Immature natural killer cell (primary cell): ENCODE data around the gene CARD19. TPM values are rescaled to one million over a fixed set of nuclear protein-coding genes. Genes with fewer than 3 reads are reported as not detected.
"Not testable (repeated sequence)": the region's sequence is repeated elsewhere in the genome, so short reads cannot be mapped to it uniquely, and the experiment has no call there.

Experiments
- DNase-seq, 3 donors: peaks; one replicate each; pipeline ENCODE4 v3.0.0; 2022; ENCODE audit warnings: mixed read lengths in 1 of 3
- H3K27ac Mint-ChIP-seq, 6 donors: one replicate each; pipeline ENCODE4 v1.8.0; 2020; ENCODE audit warnings: mixed read lengths in 6 of 6, mild to moderate bottlenecking in 5 of 6, inconsistent platforms in 4 of 6, moderate library complexity in 3 of 6
- H3K27me3 Mint-ChIP-seq, 3 donors: one replicate each; pipeline ENCODE4 v1.8.0; 2020 to 2021; ENCODE audit warnings: low read depth in 3 of 3, mild to moderate bottlenecking in 3 of 3, mixed read lengths in 3 of 3, moderate library complexity in 3 of 3, inconsistent platforms in 1 of 3
- H3K36me3 Mint-ChIP-seq, 3 donors: one replicate each; pipeline ENCODE4 v1.8.0; 2020; ENCODE audit warnings: mixed read lengths in 3 of 3, inconsistent platforms in 2 of 3, mild to moderate bottlenecking in 2 of 3
- H3K4me1 Mint-ChIP-seq, 2 donors: one replicate each; pipeline ENCODE4 v1.8.0; 2020; ENCODE audit warnings: inconsistent platforms in 2 of 2, mild to moderate bottlenecking in 2 of 2, mixed read lengths in 2 of 2, moderate library complexity in 1 of 2
- H3K4me3 Mint-ChIP-seq, 5 donors: one replicate each; pipeline ENCODE4 v1.8.0; 2020; ENCODE audit warnings: mild to moderate bottlenecking in 5 of 5, mixed read lengths in 5 of 5, inconsistent platforms in 3 of 5, moderate library complexity in 3 of 5
- H3K9me3 Mint-ChIP-seq, 6 donors: one replicate each; pipeline ENCODE4 v1.8.0; 2020; ENCODE audit warnings: mild to moderate bottlenecking in 6 of 6, mixed read lengths in 6 of 6, inconsistent platforms in 4 of 6, moderate library complexity in 3 of 6
- polyA plus RNA-seq, 3 donors: library from polyadenylated mRNA; unstranded; fragments of 300-500 nt; fragmentation: Illumina TruSeq; gene quantifications; one replicate each; pipeline ENCODE4 v1.2.3, GENCODE V29; 2021

CARD19 gene
- polyA plus RNA-seq, 3 donors from 2014 or later, result 55.1 to 105 (median 78.8) TPM

DNA sequence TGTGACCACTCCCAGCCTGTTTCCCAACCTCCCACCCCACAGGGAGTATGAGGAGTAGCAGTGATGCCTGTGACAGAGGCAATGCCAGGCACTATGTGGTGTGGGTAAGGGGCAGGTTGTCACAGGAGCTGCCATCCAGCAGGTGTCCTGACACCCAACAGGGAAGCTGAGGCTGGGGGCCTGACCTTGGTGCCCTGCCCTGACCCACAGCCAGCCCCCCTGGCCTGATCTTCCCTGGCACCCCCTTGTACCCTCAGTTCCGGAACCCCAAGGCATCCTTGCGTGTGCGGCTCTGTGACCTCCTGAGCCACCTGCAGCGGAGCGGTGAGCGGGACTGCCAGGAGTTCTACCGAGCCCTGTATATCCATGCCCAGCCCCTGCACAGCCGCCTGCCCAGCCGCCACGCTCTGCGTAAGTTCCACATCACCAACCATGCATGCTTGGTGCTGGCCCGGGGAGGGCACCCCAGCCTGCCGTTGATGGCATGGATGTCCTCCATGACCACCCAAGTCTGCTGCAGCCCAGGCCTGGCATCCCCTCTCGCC lies 14.4 kb downstream of the CARD19 start:
- Mint-ChIP-seq H3K36me3 (peaks cover 9 to 15% (median 10%) of the 10 kb centered on the region in 3 donors), H3K4me3 (no peak overlapping the region), H3K4me1 (peaks cover 18 to 30% of the 10 kb centered on the region in 2 donors), H3K27ac (no peak overlapping the region), H3K27me3 (peaks cover 0 to 7% (median 2%) of the 10 kb centered on the region in 3 donors), H3K9me3 (peaks cover 0 to 3% (median 0%) of the 10 kb centered on the region in 6 donors)
- DNase-seq, result no peak

- H3K9me3 Mint-ChIP-seq, result no peaks in the 10 kb centered on the region
- DNase-seq, result no peak
- H3K27ac Mint-ChIP-seq, result no peak overlapping the region
- H3K36me3 Mint-ChIP-seq, result peaks cover 9 to 15% (median 10%) of the 10 kb centered on the region in 3 donors
- H3K4me1 Mint-ChIP-seq, result peaks cover 18 to 24% of the 10 kb centered on the region in 2 donors
- H3K4me3 Mint-ChIP-seq, result no peak overlapping the region
- peaks cover 0 to 7% (median 2%) of the 10 kb centered on the region in 3 donors for H3K27me3 Mint-ChIP-seq
Measured at GRCh38 chr9:93111001-93111370, 15.0 kb downstream of the CARD19 start.

- Mint-ChIP-seq H3K9me3 (no peaks in the 10 kb centered on the region), H3K4me3 (no peak overlapping the region), H3K27me3 (peaks cover 0 to 7% (median 2%) of the 10 kb centered on the region in 3 donors), H3K36me3 (peaks cover 9 to 15% (median 10%) of the 10 kb centered on the region in 3 donors), H3K27ac (no peak overlapping the region), H3K4me1 (peaks cover 20 to 23% of the 10 kb centered on the region in 2 donors)
- DNase-seq, result no peak
Measured at GRCh38 chr9:93111371-93112115, 15.5 kb downstream of the CARD19 start.

DNA sequence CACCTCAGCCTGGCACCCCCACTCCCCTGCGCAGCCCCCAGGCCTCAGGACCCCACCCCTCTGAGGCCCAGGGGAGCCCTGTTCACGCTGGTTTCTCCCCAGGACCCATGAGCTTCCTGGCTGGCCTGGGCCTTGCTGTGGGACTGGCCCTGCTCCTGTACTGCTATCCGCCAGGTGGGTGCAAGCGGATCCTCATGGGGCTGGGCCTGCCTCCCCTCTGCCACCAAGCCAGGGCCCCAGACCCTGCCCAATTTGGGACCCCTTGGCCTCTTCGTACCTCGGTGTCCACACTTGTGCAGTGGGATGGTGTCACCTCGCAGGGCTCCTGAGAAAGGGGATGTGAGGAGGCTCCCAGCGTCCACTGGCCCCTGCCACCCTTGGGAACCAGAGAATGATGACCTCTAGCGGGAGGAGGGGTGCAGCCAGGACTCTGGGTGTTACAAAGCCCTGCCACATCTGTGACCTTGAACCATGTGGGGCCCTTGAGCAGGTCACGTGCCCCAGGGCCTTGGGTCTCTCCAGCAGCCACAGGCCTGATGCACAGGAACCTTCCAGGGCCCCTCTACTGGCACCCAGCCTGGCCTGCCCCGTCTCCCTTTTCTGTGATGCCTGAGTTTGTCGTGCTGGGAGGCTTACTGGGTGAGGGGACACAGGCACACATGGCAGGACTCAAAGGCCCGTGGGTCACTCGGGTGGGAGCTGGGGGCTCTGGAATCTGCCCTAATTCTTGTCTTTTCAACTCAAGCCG lies 16.3 kb downstream of the CARD19 start:
- Mint-ChIP-seq H3K27ac (peak overlapping the region in 1 of 6 donors; percentile 40), H3K9me3 (no peaks in the 10 kb centered on the region), H3K36me3 (peaks cover 7 to 15% (median 9%) of the 10 kb centered on the region in 3 donors), H3K4me1 (peaks cover 20 to 22% of the 10 kb centered on the region in 2 donors), H3K4me3 (no peak overlapping the region), H3K27me3 (peaks cover 0 to 5% (median 2%) of the 10 kb centered on the region in 3 donors)
- no peak for DNase-seq

- Mint-ChIP-seq H3K4me1 (peaks cover 16 to 19% of the 10 kb centered on the region in 2 donors), H3K9me3 (no peaks in the 10 kb centered on the region), H3K36me3 (peaks cover 7 to 10% (median 9%) of the 10 kb centered on the region in 3 donors), H3K27ac (no peak overlapping the region), H3K27me3 (peaks cover 0 to 5% (median 2%) of the 10 kb centered on the region in 3 donors), H3K4me3 (no peak overlapping the region)
- DNase-seq, result no peak
Measured at GRCh38 chr9:93112864-93113389, 16.9 kb downstream of the CARD19 start.

DNA sequence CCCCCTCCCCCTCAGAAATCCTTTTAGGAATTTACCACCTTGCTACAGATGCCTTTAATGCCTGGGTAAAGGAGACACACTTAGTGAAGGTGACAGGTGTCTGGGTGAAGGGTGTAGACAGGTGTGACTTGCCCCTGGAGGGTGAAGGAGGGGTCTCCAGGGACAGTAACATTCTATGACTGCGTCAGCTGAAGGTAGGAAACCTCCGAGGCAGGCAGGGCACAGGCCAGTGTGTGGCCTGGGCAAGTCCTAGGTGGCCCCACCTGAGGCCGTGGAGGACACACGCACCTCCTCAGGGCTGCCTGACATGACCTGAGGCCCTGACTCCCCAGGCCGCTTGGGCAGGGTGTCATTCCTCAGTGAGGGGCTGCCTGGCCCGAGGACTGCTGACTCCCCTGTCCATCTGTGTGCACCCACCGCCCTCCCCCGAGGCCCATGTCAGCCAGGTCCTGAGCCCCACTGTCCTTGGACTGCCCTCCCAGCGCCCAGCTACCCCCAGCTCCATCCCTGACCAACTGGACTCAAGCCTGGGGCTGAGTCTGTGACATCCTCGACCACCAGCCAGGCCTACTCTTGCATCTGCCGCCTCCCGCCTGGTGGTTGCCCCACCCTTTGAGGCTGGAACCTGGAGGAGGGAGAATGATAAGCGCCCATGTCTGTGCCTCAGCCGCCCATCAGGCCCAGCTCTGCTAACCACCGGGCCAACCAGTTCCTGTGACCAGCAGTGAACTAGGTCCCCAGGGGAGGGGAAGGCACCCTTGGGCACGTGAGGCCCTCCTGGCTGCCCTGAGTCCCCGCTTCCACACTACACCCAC lies 18.4 kb downstream of the CARD19 start:
- Mint-ChIP-seq H3K4me3 (peak overlapping the region in 3 of 5 donors; percentile 18 to 48 (median 30)), H3K36me3 (peaks cover 4 to 8% (median 6%) of the 10 kb centered on the region in 3 donors), H3K4me1 (peaks cover 22 to 28% of the 10 kb centered on the region in 2 donors), H3K9me3 (no peaks in the 10 kb centered on the region), H3K27ac (peak overlapping the region; percentile 30 to 66 (median 48)), H3K27me3 (peaks cover 0 to 5% (median 4%) of the 10 kb centered on the region in 3 donors)
- DNase-seq, result no peak

DNA sequence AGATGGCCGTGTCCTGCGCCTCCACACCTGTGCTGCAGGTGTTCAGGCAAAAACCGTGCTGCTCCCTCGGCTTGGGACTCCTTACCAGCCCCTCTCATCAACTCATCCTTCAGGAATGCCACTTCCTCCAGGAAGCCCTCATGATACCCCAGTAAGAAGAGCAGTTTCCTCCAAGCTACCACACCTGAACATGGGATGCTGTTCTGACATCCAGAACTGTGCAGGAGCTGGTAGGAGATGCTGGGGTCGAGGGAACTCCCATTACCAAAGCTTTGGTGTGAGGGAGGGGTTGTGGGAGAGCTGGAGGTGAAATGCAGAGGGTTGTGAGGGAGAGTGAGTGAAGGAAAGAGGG lies 18.9 kb downstream of the CARD19 start:
- peaks cover 0 to 6% (median 2%) of the 10 kb centered on the region in 3 donors for H3K27me3 Mint-ChIP-seq
- H3K4me3 Mint-ChIP-seq, result peak overlapping the region in 2 of 5 donors; percentile 30 to 48
- peak overlapping the region; percentile 30 to 66 (median 48) for H3K27ac Mint-ChIP-seq
- H3K9me3 Mint-ChIP-seq, result no peaks in the 10 kb centered on the region
- no peak for DNase-seq
- peaks cover 4 to 8% (median 6%) of the 10 kb centered on the region in 3 donors for H3K36me3 Mint-ChIP-seq
- peaks cover 26 to 33% of the 10 kb centered on the region in 2 donors for H3K4me1 Mint-ChIP-seq

DNA sequence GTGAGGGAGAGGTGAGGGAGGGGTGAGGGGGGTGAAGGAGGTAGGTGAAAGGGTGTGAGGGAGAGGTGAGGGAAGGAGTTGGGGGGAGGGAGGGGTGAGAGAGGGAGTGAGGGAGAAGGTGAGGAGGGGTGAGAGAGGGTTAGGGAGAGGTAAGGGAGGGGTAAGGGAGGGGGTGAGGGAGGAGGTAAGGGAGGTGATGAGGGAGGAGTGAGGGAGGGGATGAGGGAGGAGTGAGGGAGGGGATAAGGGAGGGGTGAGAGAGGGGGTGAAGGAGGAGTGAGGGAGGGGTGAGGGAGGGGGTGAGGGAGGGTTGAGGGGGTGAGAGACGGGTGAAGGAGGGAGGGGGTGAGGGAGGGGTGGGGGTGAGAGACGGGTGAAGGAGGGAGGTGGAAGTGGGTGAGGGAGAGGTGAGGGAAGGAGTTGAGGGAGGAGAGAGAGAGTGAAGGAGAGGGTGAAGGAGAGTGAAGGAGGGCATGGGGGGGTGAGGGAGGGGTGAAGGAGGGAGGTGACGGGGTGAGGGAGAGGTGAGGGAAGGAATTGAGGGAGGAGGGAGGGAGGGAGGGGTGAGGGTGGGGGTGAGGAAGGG lies 19.6 kb downstream of the CARD19 start:
- Mint-ChIP-seq H3K9me3 (no peaks in the 10 kb centered on the region), H3K36me3 (peaks cover 4 to 8% (median 6%) of the 10 kb centered on the region in 3 donors), H3K27me3 (peaks cover 0 to 7% (median 2%) of the 10 kb centered on the region in 3 donors), H3K27ac (no peak overlapping the region), H3K4me1 (peaks cover 33 to 39% of the 10 kb centered on the region in 2 donors), H3K4me3 (no peak overlapping the region)
- no peak for DNase-seq

DNA sequence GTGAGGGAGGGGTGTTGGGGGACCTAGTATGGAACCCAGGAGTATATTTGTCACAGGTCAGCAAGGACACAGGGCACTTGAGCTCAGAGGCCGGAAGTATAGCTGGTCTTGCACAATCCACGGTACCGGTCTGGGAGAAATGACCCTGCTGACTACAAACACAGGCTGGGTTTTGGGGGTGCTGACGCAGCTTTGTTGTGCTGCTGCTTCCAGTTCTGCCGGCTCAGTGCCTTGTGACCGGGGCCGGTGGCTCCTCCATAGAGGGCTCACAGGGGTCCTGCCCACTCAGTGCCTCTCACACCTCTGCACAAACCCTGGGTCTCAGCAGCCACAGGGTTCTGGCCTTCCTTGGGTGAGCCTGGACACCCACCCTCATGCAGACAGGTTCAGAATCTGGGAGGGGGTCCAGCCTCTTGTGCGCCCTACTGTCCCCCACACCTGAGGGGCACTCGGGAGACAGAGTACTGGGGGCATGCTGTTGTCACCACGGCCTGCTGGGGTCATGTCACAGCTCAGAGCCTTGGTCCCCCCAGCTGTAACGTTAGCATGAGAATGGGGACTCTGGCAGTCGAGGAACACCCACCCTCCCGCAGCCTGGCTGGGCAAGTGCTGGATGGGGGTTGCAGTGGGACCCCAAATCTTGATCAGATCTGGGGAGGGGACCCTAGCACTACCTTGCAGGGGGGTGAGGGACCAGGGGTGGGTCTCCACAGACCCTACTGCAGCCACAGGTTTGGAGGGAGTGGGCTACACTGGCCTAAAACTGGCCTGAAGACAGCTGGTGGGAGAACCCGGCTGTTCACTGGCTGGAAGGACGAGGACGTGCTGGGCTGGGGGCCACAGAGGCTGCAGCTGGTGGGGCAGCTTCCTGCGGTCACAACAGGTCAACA lies 20.3 kb downstream of the CARD19 start:
- Mint-ChIP-seq H3K27me3 (peaks cover 0 to 7% (median 5%) of the 10 kb centered on the region in 3 donors), H3K4me3 (no peak overlapping the region), H3K36me3 (peaks cover 0 to 5% (median 3%) of the 10 kb centered on the region in 3 donors), H3K4me1 (peaks cover 34 to 39% of the 10 kb centered on the region in 2 donors), H3K9me3 (no peaks in the 10 kb centered on the region), H3K27ac (peak overlapping the region in 3 of 6 donors; percentile 32 to 64 (median 51))
- DNase-seq, result no peak

DNA sequence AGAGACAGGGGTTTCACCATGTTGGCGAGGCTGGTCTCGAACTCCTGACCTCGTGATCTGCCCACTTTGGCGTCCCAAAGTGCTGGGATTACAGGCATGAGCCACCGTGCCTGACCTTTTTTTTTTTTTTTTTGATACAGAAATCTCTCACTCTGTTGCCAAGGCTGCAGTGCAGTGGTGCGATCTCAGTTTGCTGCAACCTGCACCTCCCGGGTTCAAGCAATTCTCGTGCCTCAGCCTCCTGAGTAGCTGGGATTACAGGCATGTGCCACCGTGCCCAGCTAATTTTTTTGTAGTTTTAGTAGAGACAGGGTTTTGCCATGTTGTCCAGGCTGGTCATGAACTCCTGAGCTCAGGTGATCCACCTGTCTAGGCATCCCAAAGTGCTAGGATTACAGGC lies 21.5 kb downstream of the CARD19 start:
- H3K4me1 Mint-ChIP-seq, result peaks cover 34 to 39% of the 10 kb centered on the region in 2 donors
- H3K9me3 Mint-ChIP-seq, H3K27ac Mint-ChIP-seq, H3K4me3 Mint-ChIP-seq, H3K36me3 Mint-ChIP-seq, H3K27me3 Mint-ChIP-seq, DNase-seq: not testable (repeated sequence)

DNA sequence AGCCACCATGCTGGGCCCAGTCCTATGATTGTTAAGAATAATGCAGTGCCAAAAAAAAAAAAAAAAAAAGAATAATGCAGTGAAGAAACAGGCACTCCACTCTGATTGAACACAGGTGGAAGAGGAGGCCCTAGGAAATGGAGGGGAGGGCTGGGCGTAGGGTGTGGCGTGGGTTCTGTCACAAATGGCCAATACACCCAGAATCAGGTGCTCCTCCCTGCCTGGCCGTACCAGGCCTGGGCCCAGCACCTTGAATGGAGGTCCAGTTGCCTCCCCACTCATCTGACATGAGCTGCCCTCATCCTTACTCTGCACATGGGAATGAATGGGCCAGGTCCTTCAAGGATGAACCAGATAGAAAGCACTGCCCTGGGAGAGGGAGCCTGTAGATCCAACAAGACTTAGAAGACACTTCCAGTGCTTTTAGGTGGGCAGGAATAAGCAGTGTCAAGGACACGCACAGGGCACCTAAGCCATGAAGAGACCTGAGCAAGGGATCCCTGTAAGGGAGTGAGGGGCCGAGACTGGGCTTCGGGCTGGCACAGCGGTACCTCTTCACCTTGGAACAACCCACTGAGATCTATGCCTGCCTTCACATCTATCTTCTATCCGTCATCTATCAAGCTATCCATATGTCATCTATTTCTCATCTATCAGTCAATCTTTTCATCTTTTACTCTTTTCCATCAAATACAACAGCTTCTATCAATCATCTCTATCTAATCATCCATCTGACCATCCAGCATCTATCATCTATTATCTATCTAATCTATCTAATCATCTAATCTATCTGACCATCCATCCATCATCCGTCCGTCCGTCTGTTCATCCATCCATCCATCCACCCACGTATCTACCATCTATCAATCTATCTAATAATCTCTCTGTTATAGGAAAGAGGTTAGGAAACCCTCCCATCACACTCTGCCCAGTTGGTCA lies 22.2 kb downstream of the CARD19 start:
- Mint-ChIP-seq H3K36me3 (peaks cover 0 to 5% (median 1%) of the 10 kb centered on the region in 3 donors), H3K9me3 (no peaks in the 10 kb centered on the region), H3K27me3 (peaks cover 0 to 7% (median 2%) of the 10 kb centered on the region in 3 donors), H3K4me1 (peaks cover 34 to 40% of the 10 kb centered on the region in 2 donors), H3K27ac (peak overlapping the region; percentile 47 to 91 (median 63)), H3K4me3 (peak overlapping the region in 3 of 5 donors; percentile 1 to 18 (median 1))
- no peak for DNase-seq
